Stimulated activated CD8-positive, alpha-beta memory T cell treated with anti-CD3 and anti-CD28 coated beads, Interleukin-7, amount 100 ng/mL, for 4 hours (primary cell): ENCODE data around the gene KCNH5.

Experiments
- DNase-seq, 2 donors: peaks; one replicate each; pipeline ENCODE4 v3.0.0-alpha.2; 2020; ENCODE audit warnings: low read depth in 2 of 2

KCNH5 gene

GRCh38 chr14:62739647-62740046, 305.6 kb downstream of the KCNH5 start:
- DNase-seq, result no peak

GRCh38 chr14:62736048-62737043, 308.9 kb downstream of the KCNH5 start:
- DNase-seq, result no peak

GRCh38 chr14:62734831-62735230, 310.4 kb downstream of the KCNH5 start:
- DNase-seq, result no peak

- DNase-seq, result no peak
These were observed 322.9 kb downstream of the KCNH5 start for GRCh38 chr14:62722406-62722805.

GRCh38 chr14:62718629-62719028, 326.6 kb downstream of the KCNH5 start:
- DNase-seq, result no peak

- DNase-seq, result no peak
These were observed 333.8 kb downstream of the KCNH5 start for GRCh38 chr14:62711351-62712023.

GRCh38 chr14:62710811-62711210, 334.4 kb downstream of the KCNH5 start:
- DNase-seq, result no peak

- DNase-seq, result no peak
These were observed 335.5 kb downstream of the KCNH5 start for GRCh38 chr14:62709773-62710172.

GRCh38 chr14:62706217-62706616, 339.0 kb downstream of the KCNH5 start:
- DNase-seq, result no peak

GRCh38 chr14:62697461-62697860, 347.8 kb downstream of the KCNH5 start:
- no peak for DNase-seq

- DNase-seq, result no peak
These were observed 348.3 kb downstream of the KCNH5 start for GRCh38 chr14:62696929-62697328.

- no peak for DNase-seq
These were observed 348.8 kb downstream of the KCNH5 start for GRCh38 chr14:62696331-62696924.

- no peak for DNase-seq
These were observed 351.2 kb downstream of the KCNH5 start for GRCh38 chr14:62694075-62694474.

GRCh38 chr14:62692490-62693106, 352.7 kb downstream of the KCNH5 start:
- DNase-seq, result no peak

GRCh38 chr14:62691647-62692489, 353.4 kb downstream of the KCNH5 start:
- no peak for DNase-seq

- no peak for DNase-seq
These were observed 355.5 kb downstream of the KCNH5 start for GRCh38 chr14:62689733-62690132.

- no peak for DNase-seq
These were observed 357.4 kb downstream of the KCNH5 start for GRCh38 chr14:62687818-62688217.

- no peak for DNase-seq
These were observed 360.9 kb downstream of the KCNH5 start for GRCh38 chr14:62684376-62684775.

GRCh38 chr14:62682208-62682607, 363.1 kb downstream of the KCNH5 start:
- DNase-seq, result no peak

- no peak for DNase-seq
These were observed 370.6 kb downstream of the KCNH5 start for GRCh38 chr14:62674563-62675237.
